Measurements from ENCODE around the gene SNAPC5.
"Not testable (repeated sequence)": the region's sequence is repeated elsewhere in the genome, so short reads cannot be mapped to it uniquely, and the experiment has no call there.

Gene SNAPC5, protein sequence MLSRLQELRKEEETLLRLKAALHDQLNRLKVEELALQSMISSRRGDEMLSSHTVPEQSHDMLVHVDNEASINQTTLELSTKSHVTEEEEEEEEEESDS

GRCh38 chr15:66497502-66498455, at the start of gene SNAPC5:
TSS of gene SNAPC5 (minus strand) at chr15:66497762. CDS start at chr15:66497731, 31 bp downstream.
- peak; percentile 84 for DNase-seq (ENCODE audit: low read depth, low spot score)

DNA sequence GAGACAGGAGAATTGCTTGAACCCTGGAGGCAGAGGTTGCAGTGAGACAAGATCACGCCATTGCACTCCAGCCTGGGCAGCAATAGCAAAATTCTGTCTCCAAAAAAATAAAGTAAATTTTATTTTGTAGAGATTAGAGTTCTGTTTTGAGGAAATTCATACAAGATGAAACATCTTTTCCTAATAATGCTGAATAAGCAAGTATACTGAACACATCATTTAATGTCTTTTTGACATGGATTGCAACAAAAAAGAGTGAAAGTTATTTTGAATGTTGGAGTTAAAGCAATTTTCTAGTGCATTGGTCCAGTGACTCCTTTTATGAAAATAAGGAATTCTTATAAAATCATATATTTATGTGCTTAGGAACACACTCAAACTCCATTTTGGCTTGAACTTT, 47.7 kb upstream of the SNAPC5 start:
- no peak for DNase-seq (ENCODE audit: low read depth, low spot score)

DNA sequence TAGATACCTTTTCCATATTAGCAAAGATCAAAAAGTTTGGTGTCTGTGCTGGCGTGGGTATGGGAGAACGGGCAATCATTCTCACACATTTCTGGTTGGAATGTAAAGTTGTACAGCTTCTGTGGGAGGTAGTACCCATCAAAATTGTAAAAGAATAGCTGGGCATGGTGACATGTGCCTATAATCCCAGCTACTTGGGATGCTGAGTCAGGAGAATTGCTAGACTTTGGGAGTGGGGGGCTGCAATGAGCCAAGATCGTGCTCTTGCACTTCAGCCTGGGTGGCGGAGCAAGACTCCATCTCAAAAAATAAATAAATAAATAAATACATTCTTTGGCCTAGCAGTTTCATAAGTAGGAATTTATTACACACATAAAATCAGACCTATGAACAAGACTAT, 45.3 kb upstream of the SNAPC5 start:
- DNase-seq (ENCODE audit: low read depth, low spot score), result no peak

DNA sequence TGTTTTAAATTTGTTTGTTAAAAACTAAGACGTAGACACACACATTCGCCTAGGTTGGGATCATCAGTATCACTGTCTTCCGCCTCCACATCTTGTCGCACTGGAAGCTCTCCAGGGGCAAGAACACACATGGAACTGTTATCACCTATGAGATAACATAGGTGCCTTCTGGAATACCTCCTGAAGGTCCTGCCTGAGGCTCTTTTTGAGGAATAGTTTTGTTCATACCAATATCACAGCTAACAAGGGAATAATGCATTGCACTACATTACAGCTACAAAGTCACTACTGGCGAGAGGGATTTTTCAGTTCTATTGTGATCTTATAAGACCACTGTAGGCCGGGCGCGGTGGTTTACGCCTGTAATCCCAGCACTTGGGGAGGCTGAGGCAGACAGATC, 37.5 kb upstream of the SNAPC5 start:
- no peak for DNase-seq (ENCODE audit: low read depth, low spot score)

DNA sequence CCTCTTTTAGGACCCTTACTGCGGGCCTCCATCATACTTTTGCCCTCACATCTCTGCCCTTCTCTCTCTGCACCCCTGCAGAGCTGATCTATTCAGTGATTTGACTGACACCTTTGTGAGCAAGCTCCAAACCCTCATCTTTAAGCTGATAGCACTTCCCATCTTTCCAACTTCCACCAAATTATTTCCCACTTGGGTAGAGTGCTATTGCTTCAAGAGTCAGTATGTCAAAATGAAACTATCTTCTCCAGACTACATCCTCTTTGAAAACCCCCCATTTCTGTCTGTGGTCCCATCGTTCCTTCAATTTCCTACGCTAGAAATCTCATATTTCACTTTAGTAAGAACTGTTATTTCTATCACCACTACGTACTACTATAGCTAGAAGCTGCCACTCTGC, 27.3 kb upstream of the SNAPC5 start:
- no peak for DNase-seq (ENCODE audit: low read depth, low spot score)

- DNase-seq (ENCODE audit: low read depth, low spot score), result no peak
Observed at GRCh38 chr15:66523926-66524325, 26.4 kb upstream of the SNAPC5 start.

DNA sequence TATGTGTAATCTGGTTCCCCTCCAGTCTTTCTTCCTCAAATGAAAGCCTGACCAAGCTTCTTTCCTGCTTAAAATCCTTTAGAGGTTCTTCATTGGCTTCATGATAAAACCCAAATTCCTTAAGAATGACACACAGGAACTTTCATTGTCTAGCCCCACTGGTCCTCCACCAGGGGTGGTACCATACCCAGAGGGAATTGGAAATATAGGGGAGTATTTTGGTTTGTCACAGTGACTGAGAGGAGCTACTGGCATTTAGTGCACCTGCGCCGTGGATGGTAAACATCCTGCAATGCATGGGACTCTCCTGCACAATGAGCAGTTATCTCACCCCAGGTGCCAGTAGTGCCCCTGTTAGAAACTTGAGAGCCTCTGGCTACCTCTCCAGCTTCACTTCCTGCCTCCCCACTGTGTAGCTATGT, 18.4 kb upstream of the SNAPC5 start:
- no peak for DNase-seq (ENCODE audit: low read depth, low spot score)

DNA sequence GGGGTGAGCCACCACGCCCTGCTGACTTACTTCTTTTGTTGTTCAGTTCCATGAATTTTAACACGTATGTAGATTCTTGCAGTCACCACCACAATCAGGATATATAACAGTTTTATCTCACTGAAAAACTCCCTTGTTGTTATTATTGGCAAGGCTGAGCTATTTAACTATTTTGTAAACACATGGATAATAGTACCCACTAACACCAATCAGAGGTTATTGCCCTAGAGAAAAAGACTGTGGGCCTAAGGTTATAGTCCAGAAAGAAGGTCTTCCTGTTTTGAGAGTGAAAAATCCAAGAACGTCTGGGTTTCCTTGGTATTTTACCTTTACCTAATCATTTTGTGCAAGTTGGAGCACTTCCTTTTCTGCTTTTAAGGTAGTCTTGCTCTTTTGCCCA, 17.0 kb upstream of the SNAPC5 start:
- no peak for DNase-seq (ENCODE audit: low read depth, low spot score)

DNA sequence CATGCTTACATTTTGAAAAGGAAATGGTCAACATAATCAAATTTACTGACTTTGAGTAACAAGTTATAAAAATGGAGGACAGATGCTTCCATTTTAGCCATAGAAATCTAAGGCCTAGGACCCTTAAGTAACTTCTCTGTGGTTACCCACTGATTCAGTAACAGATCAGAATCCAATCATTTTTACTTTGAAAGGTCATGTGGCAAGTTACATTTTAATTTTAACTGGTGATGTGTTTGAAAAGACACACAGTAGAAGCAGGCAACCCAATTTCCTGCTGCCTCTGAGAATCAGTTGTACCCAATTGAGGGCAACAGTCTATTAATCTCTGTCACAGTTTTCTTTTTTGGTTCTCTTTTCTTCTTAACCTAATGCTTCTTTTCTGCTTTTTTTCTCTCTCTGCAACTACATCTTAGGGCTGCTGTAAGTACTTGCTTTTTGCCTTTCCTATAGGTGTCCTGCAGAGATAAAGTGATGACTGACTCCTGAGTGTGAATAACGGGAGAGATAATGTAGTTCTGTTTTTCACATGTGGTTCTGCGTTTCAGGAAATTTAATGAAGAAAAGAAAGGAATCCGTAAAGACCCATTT, 10.8 kb upstream of the SNAPC5 start:
- DNase-seq (ENCODE audit: low read depth, low spot score), result no peak

GRCh38 chr15:66505818-66506217, 8.3 kb upstream of the SNAPC5 start:
- no peak for DNase-seq (ENCODE audit: low read depth, low spot score)

DNA sequence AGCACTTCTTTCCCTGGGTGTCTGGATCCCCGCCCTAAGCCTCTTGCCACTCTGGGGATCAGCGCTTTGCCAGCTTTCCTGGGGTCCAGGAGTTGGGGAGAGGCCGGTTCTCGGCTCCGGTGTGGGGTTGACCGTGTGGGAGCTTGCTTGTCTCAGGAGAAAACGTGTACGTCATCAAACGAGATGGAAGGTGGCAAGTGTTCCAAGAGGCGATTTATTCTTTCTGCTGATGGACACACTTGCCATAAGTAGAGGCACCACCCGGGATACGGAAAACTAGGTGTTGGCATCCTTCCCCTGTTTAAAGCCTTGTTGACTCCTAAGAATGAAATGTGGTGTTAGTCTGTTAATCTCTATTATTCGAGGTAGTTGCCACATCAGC, 7.9 kb upstream of the SNAPC5 start:
- no peak for DNase-seq (ENCODE audit: low read depth, low spot score)

DNA sequence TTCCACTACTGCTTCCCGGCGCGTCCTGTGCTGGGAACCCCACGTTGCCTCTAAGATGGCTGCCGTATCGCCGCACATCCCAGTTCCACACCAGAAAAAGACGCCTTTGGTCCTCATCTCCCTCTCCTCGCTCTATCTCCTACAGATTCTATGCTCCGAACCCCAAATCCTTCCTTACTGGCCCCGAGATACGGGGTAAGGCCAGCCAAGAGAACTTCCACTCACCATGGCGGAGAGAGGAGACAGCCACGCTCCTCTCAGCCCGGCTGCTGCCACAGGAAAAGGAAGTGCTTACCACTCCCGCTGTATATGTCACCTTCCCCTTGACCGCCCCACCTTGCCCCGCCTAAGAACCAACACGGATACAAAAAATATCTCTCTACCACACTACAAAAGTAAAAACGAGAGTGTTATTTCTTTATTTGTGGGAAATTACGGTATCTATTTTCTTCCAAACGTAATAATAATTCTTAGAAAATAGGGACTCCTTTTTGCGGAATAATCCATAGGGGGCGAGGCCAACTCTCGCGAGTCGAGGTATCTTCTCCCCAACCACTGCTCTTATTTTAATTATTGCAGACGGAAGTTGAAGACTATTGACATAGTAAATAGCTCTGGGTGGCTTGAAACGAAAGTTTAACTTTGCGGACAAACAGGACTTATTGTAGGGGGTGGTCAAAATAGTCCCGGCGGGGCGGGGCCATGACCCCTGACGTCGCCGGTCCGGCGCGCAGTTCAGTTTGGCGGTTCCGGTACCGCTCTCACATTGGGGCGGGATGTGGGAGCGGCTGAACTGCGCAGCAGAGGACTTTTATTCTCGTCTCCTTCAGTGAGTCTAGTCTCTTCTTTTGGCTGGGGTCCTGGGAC, 7.2 kb upstream of the SNAPC5 start, which contains the start of the genes RPL4 and ZWILCH:
RPL4 (minus strand) TSS at position 293 of the 867 bp plus-strand sequence; CDS start at position 228, 65 bp downstream.
ZWILCH (plus strand) TSS at position 764 of the 867 bp plus-strand sequence; CDS start at position 777, 13 bp downstream.
- DNase-seq (ENCODE audit: low read depth, low spot score), result peak; percentile 80

- no peak for DNase-seq (ENCODE audit: low read depth, low spot score)
Observed at GRCh38 chr15:66503780-66504562, 6.4 kb upstream of the SNAPC5 start.

- DNase-seq (ENCODE audit: low read depth, low spot score), result not testable (repeated sequence)
Observed at GRCh38 chr15:66503041-66503648, 5.6 kb upstream of the SNAPC5 start.

DNA sequence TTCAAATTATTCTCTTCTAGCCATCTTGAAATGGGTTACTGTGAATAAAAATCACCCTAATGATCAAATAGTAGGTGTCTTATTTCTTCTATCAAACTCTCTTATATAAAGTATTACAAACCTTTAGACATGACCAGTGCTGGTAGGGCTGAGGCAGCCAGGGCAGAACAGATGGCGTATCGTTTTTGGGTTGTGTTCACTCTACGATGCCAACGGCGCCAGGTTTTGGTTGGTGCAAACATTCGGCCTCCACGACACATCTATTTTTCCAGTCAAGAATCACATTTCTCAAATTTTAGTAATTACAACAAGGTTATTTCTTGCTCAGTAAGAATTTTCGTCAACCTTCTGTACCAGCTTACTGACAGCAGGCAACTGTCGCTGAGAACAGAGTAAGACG, 4.9 kb upstream of the SNAPC5 start:
- DNase-seq (ENCODE audit: low read depth, low spot score), result no peak

- DNase-seq (ENCODE audit: low read depth, low spot score), result not testable (repeated sequence)
Observed at GRCh38 chr15:66500346-66500745, 2.8 kb upstream of the SNAPC5 start.

GRCh38 chr15:66498501-66499386, 1.2 kb upstream of the SNAPC5 start:
- no peak for DNase-seq (ENCODE audit: low read depth, low spot score)

GRCh38 chr15:66496951-66497501, 536 bp downstream of the SNAPC5 start:
- no peak for DNase-seq (ENCODE audit: low read depth, low spot score)

GRCh38 chr15:66494262-66494661, 3.3 kb downstream of the SNAPC5 start:
- DNase-seq (ENCODE audit: low read depth, low spot score), result no peak
